ENCODE results near the gene SMLR1. TPM values are rescaled to one million over a fixed set of nuclear protein-coding genes. Genes with fewer than 3 reads are reported as not detected.
A peak's percentile ranks its signal among the peaks of the same experiment; 100 is the strongest.

The SMLR1 gene
- total and polyA plus RNA-seq, 2 experiments from 2014 or later: not detected

- Histone ChIP-seq H3F3A (replicated peaks; ENCODE audit: low read depth) (no peaks in the 10 kb centered on the region), H3K27me3 (ENCODE audit: insufficient read depth) (no peaks in the 10 kb centered on the region), H3K4me3 (no peak overlapping the region), H3K36me3 (ENCODE audit: insufficient read depth) (no peaks in the 10 kb centered on the region), H3K27ac (ENCODE audit: low read depth) (no peak overlapping the region), H3K9me2 (ENCODE audit: insufficient read depth) (no peaks in the 10 kb centered on the region), H3K4me2 (no peak overlapping the region), H3K79me2 (replicated peaks; ENCODE audit: insufficient read depth) (no peaks in the 10 kb centered on the region), H3K4me1 (ENCODE audit: insufficient read depth) (peaks cover 15% of the 10 kb centered on the region), H2AFZ (no peak overlapping the region), H4K20me1 (replicated peaks; ENCODE audit: insufficient read depth) (no peaks in the 10 kb centered on the region)
- ATAC-seq: no peak
- no peak for DNase-seq (ENCODE audit: low spot score)
- H3K4me3 Mint-ChIP-seq: no peak overlapping the region
- no peak for TF ChIP-seq NANOG (IDR thresholded peaks at IDR 0.05; ENCODE audit: borderline replicate concordance)
- TF ChIP-seq EZH2 (IDR thresholded peaks at IDR 0.05; ENCODE audit: low read depth, unreplicated experiment): no peak
- TF ChIP-seq ZNF114 (CRISPR knock-in tag; IDR thresholded peaks at IDR 0.05): no peak
- no peak for TF ChIP-seq ZNF331 (CRISPR knock-in tag; IDR thresholded peaks at IDR 0.05; ENCODE audit: low read depth)
- no peak for TF ChIP-seq STAT1 (IDR thresholded peaks at IDR 0.05; ENCODE audit: unreplicated experiment)
- TF ChIP-seq JUNB (IDR thresholded peaks at IDR 0.05; ENCODE audit: unreplicated experiment): no peak
- no peak for TF ChIP-seq EZH2phosphoT487 (IDR thresholded peaks at IDR 0.05; ENCODE audit: unreplicated experiment)
- no peak for TF ChIP-seq POLR2AphosphoS5 (IDR thresholded peaks at IDR 0.05; ENCODE audit: low read depth)
- no peak for TF ChIP-seq REST (IDR thresholded peaks at IDR 0.05; ENCODE audit: unreplicated experiment)
- no peaks in the 10 kb centered on the region for H3K36me3 Mint-ChIP-seq (ENCODE audit: low read depth)
- peaks cover 25% of the 10 kb centered on the region for H3K4me1 Mint-ChIP-seq
- H3K27me3 Mint-ChIP-seq (ENCODE audit: insufficient read depth, low read depth, poor library complexity): peaks cover 2% of the 10 kb centered on the region
- H3K27ac Mint-ChIP-seq: no peak overlapping the region
- no peaks in the 10 kb centered on the region for H3K9me3 Mint-ChIP-seq
Observed at GRCh38 chr6:130846501-130846900, 19.3 kb downstream of the SMLR1 start.

- no peaks in the 10 kb centered on the region for H4K20me1 ChIP-seq (replicated peaks; ENCODE audit: insufficient read depth)
- ATAC-seq: no peak
- H3K27ac ChIP-seq (ENCODE audit: low read depth): no peak overlapping the region
- H3K4me1 ChIP-seq (ENCODE audit: insufficient read depth): peaks cover 12% of the 10 kb centered on the region
- no peak for DNase-seq (ENCODE audit: low spot score)
- H3F3A ChIP-seq (replicated peaks; ENCODE audit: low read depth): no peaks in the 10 kb centered on the region
- H3K79me2 ChIP-seq (replicated peaks; ENCODE audit: insufficient read depth): no peaks in the 10 kb centered on the region
- peaks cover 2% of the 10 kb centered on the region for H3K27me3 Mint-ChIP-seq (ENCODE audit: insufficient read depth, low read depth, poor library complexity)
- no peaks in the 10 kb centered on the region for H3K36me3 ChIP-seq (ENCODE audit: insufficient read depth)
- no peak overlapping the region for H3K4me3 ChIP-seq
- no peaks in the 10 kb centered on the region for H3K9me3 Mint-ChIP-seq
- H3K4me3 Mint-ChIP-seq: no peak overlapping the region
- no peaks in the 10 kb centered on the region for H3K27me3 ChIP-seq (ENCODE audit: insufficient read depth)
- peak overlapping the region; percentile 41; the same call in 1 of the 2 replicates for H3K27ac Mint-ChIP-seq
- peaks cover 23% of the 10 kb centered on the region for H3K4me1 Mint-ChIP-seq
- no peak overlapping the region for H2AFZ ChIP-seq
- H3K9me2 ChIP-seq (ENCODE audit: insufficient read depth): no peaks in the 10 kb centered on the region
- H3K36me3 Mint-ChIP-seq (ENCODE audit: low read depth): no peaks in the 10 kb centered on the region
- no peak overlapping the region for H3K4me2 ChIP-seq
- TF ChIP-seq REST (IDR thresholded peaks at IDR 0.05; ENCODE audit: unreplicated experiment): no peak
- no peak for TF ChIP-seq JUNB (IDR thresholded peaks at IDR 0.05; ENCODE audit: unreplicated experiment)
- TF ChIP-seq NANOG (IDR thresholded peaks at IDR 0.05; ENCODE audit: borderline replicate concordance): no peak
- TF ChIP-seq ZNF114 (CRISPR knock-in tag; IDR thresholded peaks at IDR 0.05): no peak
- TF ChIP-seq CTCF (conservative IDR thresholded peaks at IDR 0.05; ENCODE audit: low read depth in 2 of 2): no peak
- no peak for TF ChIP-seq EZH2phosphoT487 (IDR thresholded peaks at IDR 0.05; ENCODE audit: unreplicated experiment)
- no peak for TF ChIP-seq STAT1 (IDR thresholded peaks at IDR 0.05; ENCODE audit: unreplicated experiment)
- no peak for TF ChIP-seq ETS1 (IDR thresholded peaks at IDR 0.05)
Observed at GRCh38 chr6:130847001-130847910, 20.1 kb downstream of the SMLR1 start.
